HL-60 (cell line): Measurements from ENCODE around the gene CYSLTR2.

ENCODE experiments used
- DNase-seq, 2 experiments: peaks; one replicate each; pipeline ENCODE4 v3.0.0-alpha.2; 2010 to 2020; ENCODE audit warnings: low read depth in 1 of 2, low spot score in 1 of 2
- H3K27ac ChIP-seq: fragments of 250-450 bp; sonication (Bioruptor Pico); replicated peaks from 2 replicates; pipeline ENCODE4 v1.5.1; 2020; ENCODE audit warnings: mild to moderate bottlenecking, moderate library complexity
- H3K27me3 ChIP-seq: fragments of 250-450 bp; sonication (Bioruptor Pico); 2 replicates; pipeline ENCODE4 v1.5.1; 2021; ENCODE audit warnings: mild to moderate bottlenecking, moderate library complexity; ENCODE audit not compliant: insufficient read depth, poor library complexity, severe bottlenecking
- H3K4me3 ChIP-seq: replicated peaks from 2 replicates; pipeline ENCODE4 v1.5.1; 2011; ENCODE audit warnings: mild to moderate bottlenecking, control low read depth, low read length; ENCODE audit not compliant: insufficient read depth
- GABPA ChIP-seq: IDR thresholded peaks from 2 replicates; pipeline ENCODE4 v1.6.1; 2012; ENCODE audit warnings: low read depth
- POLR2AphosphoS5 ChIP-seq: IDR thresholded peaks from 2 replicates; pipeline ENCODE4 v1.6.1; 2012; ENCODE audit warnings: low read depth
- SPI1 ChIP-seq: IDR thresholded peaks from 2 replicates; pipeline ENCODE4 v1.6.1; 2012; ENCODE audit warnings: low read depth, mild to moderate bottlenecking, borderline replicate concordance
- TF ChIP-seq, protein P1 (sequence below): IDR thresholded peaks from 2 replicates; pipeline ENCODE4 v1.6.1; 2012; ENCODE audit warnings: low read depth; ENCODE audit not compliant: insufficient replicate concordance
- TF ChIP-seq, protein P2 (sequence below): IDR thresholded peaks from one replicate; pipeline ENCODE4 v1.5.1; 2011; ENCODE audit warnings: low read length, control low read depth, inconsistent platforms; ENCODE audit not compliant: insufficient read depth

The CYSLTR2 gene

DNA sequence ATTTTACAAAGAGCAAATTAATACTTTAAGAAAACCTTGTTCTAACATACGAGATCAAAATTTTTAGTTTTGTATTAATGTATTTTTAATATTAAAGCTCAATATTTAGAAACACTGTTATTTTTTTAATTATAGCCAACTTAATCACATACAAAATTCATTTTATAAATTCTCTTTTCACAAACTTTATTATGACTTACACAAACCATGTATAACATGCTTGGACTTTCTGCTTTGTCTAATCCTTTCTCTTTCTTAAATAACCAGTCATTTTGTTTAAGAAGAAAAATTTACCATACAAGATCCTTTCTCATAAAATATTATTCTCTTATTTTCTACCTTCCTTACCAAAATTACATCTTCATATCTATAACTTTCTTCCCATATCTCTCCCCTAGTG lies 62.2 kb downstream of the CYSLTR2 start:
- H3K4me3 ChIP-seq, result no peak overlapping the region
- TF ChIP-seq POLR2AphosphoS5, result no peak
- no peak for TF ChIP-seq GABPA
- TF ChIP-seq, protein P1, sequence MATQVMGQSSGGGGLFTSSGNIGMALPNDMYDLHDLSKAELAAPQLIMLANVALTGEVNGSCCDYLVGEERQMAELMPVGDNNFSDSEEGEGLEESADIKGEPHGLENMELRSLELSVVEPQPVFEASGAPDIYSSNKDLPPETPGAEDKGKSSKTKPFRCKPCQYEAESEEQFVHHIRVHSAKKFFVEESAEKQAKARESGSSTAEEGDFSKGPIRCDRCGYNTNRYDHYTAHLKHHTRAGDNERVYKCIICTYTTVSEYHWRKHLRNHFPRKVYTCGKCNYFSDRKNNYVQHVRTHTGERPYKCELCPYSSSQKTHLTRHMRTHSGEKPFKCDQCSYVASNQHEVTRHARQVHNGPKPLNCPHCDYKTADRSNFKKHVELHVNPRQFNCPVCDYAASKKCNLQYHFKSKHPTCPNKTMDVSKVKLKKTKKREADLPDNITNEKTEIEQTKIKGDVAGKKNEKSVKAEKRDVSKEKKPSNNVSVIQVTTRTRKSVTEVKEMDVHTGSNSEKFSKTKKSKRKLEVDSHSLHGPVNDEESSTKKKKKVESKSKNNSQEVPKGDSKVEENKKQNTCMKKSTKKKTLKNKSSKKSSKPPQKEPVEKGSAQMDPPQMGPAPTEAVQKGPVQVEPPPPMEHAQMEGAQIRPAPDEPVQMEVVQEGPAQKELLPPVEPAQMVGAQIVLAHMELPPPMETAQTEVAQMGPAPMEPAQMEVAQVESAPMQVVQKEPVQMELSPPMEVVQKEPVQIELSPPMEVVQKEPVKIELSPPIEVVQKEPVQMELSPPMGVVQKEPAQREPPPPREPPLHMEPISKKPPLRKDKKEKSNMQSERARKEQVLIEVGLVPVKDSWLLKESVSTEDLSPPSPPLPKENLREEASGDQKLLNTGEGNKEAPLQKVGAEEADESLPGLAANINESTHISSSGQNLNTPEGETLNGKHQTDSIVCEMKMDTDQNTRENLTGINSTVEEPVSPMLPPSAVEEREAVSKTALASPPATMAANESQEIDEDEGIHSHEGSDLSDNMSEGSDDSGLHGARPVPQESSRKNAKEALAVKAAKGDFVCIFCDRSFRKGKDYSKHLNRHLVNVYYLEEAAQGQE, result no peak
- TF ChIP-seq SPI1, result no peak
- TF ChIP-seq, protein P2, sequence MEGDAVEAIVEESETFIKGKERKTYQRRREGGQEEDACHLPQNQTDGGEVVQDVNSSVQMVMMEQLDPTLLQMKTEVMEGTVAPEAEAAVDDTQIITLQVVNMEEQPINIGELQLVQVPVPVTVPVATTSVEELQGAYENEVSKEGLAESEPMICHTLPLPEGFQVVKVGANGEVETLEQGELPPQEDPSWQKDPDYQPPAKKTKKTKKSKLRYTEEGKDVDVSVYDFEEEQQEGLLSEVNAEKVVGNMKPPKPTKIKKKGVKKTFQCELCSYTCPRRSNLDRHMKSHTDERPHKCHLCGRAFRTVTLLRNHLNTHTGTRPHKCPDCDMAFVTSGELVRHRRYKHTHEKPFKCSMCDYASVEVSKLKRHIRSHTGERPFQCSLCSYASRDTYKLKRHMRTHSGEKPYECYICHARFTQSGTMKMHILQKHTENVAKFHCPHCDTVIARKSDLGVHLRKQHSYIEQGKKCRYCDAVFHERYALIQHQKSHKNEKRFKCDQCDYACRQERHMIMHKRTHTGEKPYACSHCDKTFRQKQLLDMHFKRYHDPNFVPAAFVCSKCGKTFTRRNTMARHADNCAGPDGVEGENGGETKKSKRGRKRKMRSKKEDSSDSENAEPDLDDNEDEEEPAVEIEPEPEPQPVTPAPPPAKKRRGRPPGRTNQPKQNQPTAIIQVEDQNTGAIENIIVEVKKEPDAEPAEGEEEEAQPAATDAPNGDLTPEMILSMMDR, result no peak
- no peak overlapping the region for H3K27ac ChIP-seq
- no peak for DNase-seq
- no peaks in the 10 kb centered on the region for H3K27me3 ChIP-seq

DNA sequence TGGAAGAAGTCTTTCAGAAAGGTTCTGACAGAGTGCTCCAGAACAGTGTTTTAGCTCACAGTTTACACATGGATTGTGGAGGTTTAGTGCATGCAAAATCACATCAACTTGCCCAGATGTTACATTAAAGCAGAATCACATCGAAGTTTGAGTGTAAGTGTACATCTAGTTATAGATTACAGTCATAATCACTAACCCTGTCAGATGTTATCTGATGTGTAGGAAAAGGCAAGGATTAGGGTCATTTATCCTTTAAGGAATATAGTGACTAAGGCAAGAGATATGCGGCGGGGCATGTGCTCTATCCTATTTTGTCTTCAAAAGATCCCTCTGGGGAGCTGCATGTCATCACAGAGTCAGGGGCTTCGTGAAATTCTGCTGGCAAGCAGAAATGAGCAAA lies 66.9 kb downstream of the CYSLTR2 start:
- TF ChIP-seq, protein P1, result no peak
- TF ChIP-seq GABPA, result no peak
- TF ChIP-seq SPI1, result no peak
- no peak for TF ChIP-seq POLR2AphosphoS5
- TF ChIP-seq, protein P2, result no peak
- H3K4me3 ChIP-seq, result no peak overlapping the region
- no peaks in the 10 kb centered on the region for H3K27me3 ChIP-seq
- H3K27ac ChIP-seq, result no peak overlapping the region
- no peak for DNase-seq

DNA sequence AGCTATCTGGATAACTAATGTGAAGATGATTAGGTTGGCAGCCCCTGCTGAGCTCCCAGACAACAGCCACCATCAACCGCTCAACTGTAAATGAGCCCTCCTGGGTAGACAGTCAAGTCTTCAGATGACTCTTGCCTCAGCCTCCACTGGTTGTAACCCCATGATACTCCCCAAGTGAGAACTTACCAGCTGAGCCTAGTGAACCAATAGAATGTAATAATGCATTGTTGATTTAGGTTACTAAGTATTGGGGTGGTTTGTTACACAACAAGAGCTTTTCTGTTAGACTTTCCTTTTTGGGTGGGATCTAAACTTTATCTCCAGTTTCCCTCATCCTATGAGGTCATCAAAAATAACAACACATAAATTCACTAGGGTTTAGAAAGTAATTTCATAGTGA lies 69.4 kb downstream of the CYSLTR2 start:
- no peak for TF ChIP-seq SPI1
- TF ChIP-seq GABPA, result no peak
- TF ChIP-seq POLR2AphosphoS5, result no peak
- TF ChIP-seq, protein P1, result no peak
- TF ChIP-seq, protein P2, result no peak
- no peak overlapping the region for H3K27ac ChIP-seq
- no peak overlapping the region for H3K4me3 ChIP-seq
- no peaks in the 10 kb centered on the region for H3K27me3 ChIP-seq
- DNase-seq, result no peak
